AG04449 (cell line): ENCODE data around the gene MYOCD.

Experiments used
- CTCF ChIA-PET: fragments of 350-600 bp; formaldehyde crosslinking; extraction: SDS; loops from one replicate; lab custom pipeline; 2021; ENCODE audit warnings: antibody characterized with exemption; lab: Yijun Ruan, JAX
- POLR2A ChIA-PET: fragments of 400-600, 350-600 bp; formaldehyde crosslinking; extraction: SDS; loops from one replicate; lab custom pipeline; 2020; ENCODE audit warnings: antibody characterized with exemption, inconsistent platforms; lab: Yijun Ruan, JAX
- DNase-seq: peaks from one replicate; pipeline ENCODE4 v3.0.0-alpha.2; 2010; ENCODE audit warnings: low read depth, low spot score
- H3K4me3 ChIP-seq: 2 replicates; pipeline ENCODE4 v1.5.1; 2011; ENCODE audit warnings: low read depth, mild to moderate bottlenecking, control low read depth, low read length
- CTCF ChIP-seq: IDR thresholded peaks from one replicate; pipeline ENCODE4 v1.5.1; 2011; ENCODE audit warnings: mild to moderate bottlenecking, moderate library complexity, low read length, control low read depth, inconsistent platforms; ENCODE audit not compliant: insufficient read depth; ENCODE audit errors: missing control alignments

MYOCD gene

DNA sequence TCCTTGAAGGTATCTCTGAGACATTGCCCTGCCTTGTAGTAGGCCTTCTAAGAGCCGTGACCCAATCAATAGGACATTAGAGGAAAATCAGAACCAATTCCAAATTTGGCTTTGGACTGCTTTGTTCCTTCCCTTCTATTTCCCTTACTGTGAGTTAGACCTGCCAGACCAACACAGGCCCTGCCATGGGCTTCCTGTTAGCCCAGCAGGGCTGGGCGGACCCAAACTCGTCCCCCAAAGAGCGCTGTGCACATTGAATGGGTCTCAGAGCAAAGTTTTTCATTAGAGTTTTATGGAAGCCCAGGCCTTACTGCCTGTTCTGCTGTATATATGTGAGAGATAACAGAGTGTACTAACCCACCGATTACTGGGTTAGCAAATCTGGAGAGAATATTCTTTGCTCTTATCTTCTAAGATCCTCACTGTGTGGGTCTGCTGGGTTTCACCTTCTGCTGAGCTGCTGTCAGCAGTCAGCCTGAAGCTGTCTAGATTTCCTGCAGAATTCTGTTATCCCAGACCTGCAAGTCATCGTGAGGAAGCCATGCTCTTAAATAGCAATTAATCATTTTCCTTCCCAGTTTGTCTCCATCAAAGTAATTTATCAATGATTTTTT, 129.3 kb downstream of the MYOCD start:
- ChIA-PET POLR2A (no interaction called here), CTCF (no interaction called here)
- no peak for TF ChIP-seq CTCF

GRCh38 chr17:12800855-12801365, 135.2 kb downstream of the MYOCD start:
- POLR2A ChIA-PET = no interaction called here
- no peak for TF ChIP-seq CTCF
- no peak for DNase-seq
- CTCF ChIA-PET = no interaction called here
- H3K4me3 ChIP-seq = no peak overlapping the region

More for the DNA sequence above, 129.3 kb downstream of the MYOCD start:
- no peak for DNase-seq
- no peak overlapping the region for H3K4me3 ChIP-seq

DNA sequence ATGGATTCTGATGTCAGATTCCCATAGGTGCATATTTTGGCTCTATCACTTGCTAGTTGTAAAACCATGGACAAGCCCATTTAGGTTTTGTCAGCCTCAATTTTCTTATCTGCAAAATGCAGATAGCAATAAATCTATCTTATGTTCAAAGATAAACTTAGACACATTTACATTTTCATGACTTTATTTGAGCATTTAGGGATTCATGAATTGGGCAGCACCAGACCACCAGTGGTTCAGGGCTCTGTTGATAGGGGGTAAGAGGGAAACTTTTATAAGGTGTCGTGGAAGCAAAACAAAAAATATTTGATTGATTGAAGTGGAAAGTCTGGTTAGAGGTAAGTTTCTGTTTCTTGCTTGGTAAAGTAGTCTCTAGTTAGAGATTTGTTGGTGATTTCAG, 140.9 kb downstream of the MYOCD start:
- ChIA-PET CTCF (no interaction called here), POLR2A (no interaction called here)
- no peak for DNase-seq
- no peak for TF ChIP-seq CTCF
- no peak overlapping the region for H3K4me3 ChIP-seq

- ChIA-PET CTCF (no interaction called here), POLR2A (no interaction called here)
- DNase-seq = no peak
- TF ChIP-seq CTCF = no peak
- no peak overlapping the region for H3K4me3 ChIP-seq
These were observed 143.0 kb downstream of the MYOCD start for GRCh38 chr17:12808723-12809122.

GRCh38 chr17:12812877-12813276, 147.2 kb downstream of the MYOCD start:
- TF ChIP-seq CTCF = no peak
- CTCF ChIA-PET = interaction anchor here (1.0 to 1.1 kb wide), 2 partner anchors 11 to 218 kb away, joined by 3 read pairs; no protein-coding TSS in a partner anchor
- POLR2A ChIA-PET = no interaction called here
- H3K4me3 ChIP-seq = no peak overlapping the region
- DNase-seq = no peak

- DNase-seq = no peak
- no peak for TF ChIP-seq CTCF
- CTCF ChIA-PET = no interaction called here
- POLR2A ChIA-PET = no interaction called here
- H3K4me3 ChIP-seq = no peak overlapping the region
These were observed 148.0 kb downstream of the MYOCD start for GRCh38 chr17:12813664-12814063.
